ENCODE measurements around the gene EMC8.

EMC8 gene

DNA sequence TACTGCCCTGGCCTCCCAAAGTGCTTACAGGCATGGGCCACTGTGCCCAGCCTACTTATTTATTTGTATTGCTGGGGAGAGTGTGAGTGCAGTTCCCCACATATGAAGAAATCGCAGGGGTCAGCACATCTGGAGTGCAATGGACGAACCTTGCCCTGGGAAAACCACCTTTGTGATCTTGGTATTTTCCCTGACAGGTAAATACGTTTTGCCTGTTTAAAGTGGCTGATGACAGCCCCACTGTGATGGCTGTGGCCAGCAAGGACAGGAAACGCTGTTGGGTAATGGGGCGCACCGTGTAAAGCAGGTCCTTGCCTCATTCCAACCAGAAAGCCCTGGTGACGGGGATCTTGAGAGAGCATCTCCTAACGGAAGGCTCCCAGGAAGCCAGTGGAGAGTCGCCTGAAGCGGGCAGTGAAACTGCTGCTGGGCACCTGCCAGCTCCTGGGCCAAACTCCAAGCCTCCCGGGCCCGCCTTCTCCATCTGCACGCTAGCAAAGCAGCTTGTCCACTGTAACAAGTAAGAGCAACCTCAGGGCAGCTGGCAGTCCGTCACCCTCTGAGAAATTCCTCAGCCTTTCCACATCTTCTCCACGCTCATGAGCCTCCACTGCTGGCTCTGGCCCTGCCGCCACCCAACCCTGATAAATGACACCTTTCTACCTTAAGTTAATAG, 17.5 kb downstream of the EMC8 start:
- DNase-seq = no peak

DNA sequence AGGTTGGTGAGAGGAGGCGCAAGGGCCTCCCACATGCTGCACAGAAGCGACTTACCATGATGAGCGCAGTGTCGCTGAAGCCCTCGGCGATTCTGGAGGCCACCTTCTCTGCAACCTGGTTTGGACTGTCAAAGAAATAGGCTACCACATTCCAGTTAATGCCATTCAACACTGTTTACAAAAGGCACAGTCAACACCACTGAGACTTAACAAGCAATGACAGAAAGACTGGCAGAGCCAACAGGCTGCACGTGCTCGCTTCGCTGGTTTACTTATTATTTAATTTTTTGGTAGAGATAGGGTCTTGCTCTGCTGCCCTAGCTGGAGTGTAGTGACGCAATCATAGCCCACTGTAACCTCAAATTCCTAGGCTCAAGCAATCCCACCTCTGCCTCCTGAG, 18.2 kb downstream of the EMC8 start:
- no peak for DNase-seq

DNA sequence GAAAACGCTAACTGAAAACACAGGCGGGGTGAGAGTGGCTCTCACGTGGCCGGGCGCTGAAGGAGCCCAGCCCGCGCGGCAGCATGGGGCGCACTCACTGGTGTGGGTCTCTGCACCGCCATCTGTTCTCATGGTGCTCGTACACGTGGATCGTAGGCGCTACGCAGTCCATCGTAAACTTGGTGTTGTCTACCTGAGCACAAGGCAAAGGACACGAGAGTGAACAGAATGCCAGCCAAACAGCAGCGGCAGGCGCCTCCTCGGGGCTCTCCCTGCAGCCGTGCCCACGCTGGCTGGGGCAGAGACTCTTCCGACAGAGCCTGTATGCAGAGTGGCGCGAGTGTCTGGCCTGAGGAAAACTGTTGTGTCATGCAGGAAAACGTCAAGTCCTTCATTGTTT, 19.1 kb downstream of the EMC8 start:
- DNase-seq = no peak

DNA sequence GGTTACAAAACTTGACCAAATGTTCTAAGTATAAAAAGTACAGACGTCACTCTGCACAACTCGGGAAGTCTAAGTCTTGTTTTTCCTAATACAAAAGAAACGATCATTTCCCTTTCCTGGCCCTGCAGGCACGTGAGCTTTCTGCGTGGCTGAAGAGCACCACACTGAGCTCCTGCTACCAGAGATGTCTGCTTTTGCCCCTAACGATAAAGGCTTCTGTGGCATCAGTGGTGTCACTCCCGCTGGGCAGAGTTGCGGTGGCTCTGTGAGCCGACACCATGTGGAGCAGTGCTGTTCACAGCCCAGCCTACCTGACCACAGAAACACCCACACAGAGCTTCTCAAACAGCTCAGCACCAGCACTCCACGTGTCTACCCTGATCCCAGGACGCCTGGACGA, 20.5 kb downstream of the EMC8 start:
- no peak for DNase-seq

DNA sequence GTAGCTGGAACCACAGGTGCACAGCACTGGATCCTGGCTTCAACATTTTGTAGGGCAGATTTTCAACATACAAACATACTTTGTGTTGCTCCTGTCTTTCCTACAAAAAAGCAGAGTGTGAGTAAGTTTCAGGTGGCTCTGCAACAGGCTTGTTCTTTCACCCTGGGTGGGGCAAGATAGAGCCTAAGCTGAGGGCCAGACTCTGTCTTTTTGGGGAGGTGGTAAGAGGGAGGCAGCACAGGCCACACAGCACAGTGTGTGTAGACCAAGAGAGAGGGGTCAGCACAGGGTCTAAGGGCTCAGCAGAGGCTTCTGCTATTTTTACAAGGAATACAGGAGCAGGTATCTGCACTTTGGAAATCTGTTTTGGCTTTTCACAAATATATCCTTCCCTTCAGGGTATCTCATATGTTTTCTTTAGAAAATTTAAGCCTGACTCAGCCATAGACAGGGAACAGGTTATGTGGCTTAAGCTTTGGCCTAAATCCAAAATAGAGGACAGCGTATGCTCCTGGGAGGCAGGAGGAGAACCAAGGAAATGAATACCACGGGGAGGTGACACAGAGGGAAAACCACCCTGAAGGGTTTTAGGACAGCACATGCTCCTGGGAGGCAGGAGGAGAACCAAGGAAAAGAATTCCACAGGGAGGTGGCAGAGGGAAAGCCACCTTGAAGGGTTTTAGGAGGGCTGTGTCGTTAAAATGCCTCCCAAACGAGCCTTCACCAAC, 21.6 kb downstream of the EMC8 start:
- DNase-seq = peak; percentile 63

DNA sequence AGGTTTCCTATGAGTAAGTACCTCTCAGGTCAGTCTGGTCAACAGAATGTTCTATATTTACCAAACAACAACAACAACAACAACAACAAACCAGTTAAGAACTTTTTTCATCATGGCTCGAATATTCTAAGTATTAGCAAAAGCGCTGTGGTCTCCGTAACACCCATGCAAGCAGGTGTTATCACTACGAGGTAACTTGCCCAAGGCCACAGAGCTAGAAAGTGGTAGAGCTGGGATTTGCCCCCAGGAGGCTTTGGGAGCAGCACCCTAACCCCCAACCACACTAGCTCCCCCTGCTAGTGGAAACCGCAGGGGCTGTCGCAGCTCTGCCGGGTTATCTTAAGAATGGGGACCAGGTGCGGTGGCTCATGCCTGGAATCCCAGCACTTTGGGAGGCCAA, 24.5 kb downstream of the EMC8 start:
- no peak for DNase-seq

DNA sequence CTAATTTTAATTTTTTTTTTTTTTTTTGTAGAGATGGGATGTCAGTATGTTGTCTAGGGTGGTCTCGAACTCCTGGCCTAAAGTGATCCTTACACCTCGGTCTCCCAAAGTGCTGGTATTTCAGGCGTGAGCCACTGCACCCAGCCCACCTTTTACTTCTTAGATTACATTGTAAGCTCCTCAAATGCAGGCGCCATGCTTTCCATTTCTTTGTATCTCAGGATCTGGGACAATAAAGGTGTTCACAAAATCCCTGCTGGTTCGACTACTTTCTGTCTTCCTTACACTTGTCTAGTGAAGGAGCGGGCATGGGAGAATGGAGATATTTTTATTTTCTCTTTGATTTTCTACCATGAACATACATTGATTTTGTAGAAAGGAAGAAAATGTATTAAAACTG, 25.2 kb downstream of the EMC8 start:
- DNase-seq = no peak

DNA sequence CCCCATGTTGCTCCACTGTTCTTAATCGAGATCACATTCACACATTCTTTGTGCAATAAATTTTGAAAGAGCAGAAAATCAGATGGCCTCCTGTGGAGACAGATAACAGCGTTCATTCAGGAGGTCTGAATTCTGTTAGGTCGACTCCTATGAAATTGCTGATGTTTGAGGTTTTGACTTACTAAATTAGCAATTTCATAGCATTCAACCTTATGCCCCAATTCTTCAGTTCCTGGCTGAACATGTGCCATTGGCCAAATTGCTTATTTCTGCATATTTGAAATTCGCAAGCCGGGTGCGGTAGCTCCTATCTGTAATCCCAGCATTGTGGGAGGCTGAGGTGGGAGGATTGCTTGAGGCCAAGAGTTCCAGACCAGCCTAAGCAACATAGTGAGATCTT, 26.3 kb downstream of the EMC8 start:
- no peak for DNase-seq

DNA sequence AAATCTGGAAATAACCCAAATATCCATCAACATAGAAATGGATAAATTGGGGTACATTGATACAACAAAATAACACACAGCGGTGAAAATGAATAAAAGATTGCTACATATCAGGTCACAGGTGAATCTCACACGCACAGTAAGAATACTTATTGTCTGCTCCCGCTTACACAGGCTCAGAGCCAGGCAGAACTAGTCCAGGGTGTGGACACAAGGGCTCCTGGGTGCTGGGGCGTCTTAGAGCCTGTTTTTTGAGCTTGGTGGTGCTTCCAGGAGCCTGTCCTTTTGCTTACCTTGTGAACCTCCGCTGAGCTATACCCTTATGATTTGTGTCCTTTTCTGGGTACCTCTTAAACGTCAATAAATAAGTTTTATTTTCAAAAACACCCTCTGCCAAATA, 28.6 kb downstream of the EMC8 start:
- DNase-seq = no peak

DNA sequence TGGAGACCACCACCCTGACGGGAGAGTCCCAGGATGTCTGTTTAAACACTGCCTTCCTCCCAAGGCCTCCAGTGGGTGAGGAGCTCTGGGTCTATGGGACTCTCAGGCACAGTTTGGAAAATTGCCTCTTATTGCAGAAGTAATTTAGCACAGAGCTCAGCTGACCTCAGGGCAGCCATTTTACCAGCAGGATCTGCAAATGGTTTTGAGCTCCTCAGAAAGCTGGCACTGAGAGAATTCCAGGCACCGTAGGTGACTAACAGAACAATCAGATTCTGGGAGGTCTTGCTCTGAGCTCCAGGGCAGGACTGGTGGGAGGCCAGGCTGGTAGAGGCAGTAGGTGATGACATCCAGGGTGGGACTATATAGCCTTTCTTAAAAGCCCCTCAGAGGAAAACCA, 31.1 kb downstream of the EMC8 start:
- no peak for DNase-seq

DNA sequence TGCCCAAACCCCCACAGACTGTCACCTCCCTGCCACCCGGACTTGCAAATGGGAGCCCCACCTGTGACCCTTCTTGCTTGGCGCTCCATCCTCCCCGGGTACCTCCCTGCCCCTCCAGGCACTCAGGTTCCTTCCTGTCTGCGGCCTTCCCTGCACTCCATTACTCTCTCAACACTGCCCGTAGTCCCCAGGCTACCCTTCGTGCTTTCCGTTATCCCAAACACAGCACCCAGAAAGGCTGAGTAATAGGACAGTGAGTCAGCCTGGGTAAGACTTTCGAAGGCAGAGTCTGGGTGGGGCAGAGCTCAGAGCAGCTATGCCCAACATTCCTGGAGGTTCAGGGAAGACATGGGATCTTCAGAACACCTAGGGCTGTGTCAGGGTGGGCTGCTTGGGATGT, 31.8 kb downstream of the EMC8 start:
- DNase-seq = peak; percentile 95

DNA sequence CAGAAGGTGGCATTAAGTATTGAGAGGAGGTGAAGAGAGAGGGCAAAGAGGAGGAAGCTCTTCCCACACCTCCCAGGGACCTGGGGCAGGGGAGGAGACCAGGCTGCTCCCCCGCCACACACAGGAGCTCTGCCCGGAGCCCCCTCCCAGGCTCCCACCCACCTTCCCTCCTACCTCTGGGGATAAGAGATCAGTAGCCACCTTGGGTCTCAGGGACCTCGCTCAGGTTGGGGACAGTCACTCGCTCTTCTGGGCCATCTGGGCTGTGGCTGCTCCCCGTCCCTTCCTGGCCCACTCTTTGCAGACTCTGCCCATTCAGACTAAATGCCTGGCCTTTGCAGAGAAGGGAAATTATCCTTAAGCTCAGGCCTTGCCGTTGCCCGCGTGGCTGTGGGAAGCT, 33.6 kb downstream of the EMC8 start:
- no peak for DNase-seq

DNA sequence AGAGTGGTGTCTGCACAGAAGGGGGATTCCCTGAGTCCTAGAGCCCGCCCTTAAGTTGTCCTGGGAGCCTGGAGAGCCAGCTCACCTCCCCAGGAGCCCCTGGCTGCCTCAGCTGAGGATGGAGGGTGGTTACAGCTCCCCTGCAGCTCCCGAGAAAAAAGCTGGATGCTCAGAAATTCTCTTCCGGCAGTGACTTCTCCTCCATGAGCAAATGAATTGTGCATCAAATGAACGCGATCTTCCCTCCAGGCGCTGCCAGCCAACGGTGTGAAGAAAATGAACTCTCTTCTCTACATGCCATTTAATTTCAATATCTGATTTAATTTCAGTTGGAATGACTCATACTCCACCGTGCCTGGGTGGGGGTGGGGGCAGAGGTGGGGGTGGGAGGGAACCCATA, 34.1 kb downstream of the EMC8 start:
- DNase-seq = no peak

DNA sequence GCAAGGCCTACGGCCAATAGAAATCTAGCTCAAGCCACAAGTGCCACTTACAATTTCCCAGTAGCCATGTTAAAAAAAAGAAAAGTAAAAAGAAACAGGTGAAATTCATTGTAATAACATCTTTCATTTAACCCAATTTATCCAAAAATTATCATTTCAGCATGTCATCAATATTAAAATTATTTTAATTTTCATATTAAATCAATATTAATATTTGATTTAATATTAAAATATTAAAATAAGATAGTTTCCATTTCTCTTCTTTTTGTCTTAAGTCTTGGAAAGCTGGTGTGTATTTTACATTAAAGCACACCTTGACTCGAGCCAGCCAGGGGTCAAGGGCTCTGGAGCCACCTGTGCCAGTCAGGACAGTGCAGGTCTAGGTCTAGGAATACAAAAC, 35.7 kb downstream of the EMC8 start:
- no peak for DNase-seq

DNA sequence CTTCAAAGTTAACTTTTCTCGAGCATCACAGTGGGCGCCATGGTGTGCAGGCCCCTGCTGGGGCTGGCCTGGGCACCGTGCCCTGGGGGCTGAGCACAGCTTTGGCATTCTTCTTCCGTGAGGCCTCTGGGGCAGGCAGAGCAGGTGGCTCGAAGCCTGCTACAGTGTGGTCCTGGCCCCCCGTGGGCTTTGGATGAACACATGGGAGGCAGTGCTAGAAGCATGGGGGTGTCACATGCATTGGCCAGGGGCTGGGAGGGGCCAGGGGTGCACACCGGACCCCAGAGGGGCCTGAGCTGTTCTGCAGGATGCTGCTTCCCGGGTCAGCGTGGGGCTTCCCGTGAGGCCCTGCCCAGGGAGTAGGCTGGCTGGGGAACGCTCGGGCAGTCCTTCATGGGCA, 36.4 kb downstream of the EMC8 start:
- no peak for DNase-seq

DNA sequence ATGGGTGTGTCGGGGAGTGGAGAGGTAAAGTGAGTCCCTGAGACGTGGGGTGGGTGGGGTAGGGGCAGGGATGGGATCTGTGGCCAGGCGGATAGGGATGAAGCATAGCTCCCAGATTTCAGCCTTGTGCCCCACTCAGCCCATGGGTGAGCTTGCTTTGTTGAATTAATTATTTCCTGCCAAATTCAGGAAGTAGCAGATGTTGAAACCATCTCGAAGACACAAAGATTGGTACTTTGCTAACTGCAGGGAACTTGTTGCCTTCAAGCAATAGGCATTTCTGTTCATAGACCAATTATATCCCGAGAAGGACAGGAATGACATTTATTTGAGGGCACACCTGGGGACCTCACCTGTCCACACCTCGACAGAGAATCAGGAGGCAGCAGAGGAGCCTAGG, 37.5 kb downstream of the EMC8 start:
- DNase-seq = no peak

DNA sequence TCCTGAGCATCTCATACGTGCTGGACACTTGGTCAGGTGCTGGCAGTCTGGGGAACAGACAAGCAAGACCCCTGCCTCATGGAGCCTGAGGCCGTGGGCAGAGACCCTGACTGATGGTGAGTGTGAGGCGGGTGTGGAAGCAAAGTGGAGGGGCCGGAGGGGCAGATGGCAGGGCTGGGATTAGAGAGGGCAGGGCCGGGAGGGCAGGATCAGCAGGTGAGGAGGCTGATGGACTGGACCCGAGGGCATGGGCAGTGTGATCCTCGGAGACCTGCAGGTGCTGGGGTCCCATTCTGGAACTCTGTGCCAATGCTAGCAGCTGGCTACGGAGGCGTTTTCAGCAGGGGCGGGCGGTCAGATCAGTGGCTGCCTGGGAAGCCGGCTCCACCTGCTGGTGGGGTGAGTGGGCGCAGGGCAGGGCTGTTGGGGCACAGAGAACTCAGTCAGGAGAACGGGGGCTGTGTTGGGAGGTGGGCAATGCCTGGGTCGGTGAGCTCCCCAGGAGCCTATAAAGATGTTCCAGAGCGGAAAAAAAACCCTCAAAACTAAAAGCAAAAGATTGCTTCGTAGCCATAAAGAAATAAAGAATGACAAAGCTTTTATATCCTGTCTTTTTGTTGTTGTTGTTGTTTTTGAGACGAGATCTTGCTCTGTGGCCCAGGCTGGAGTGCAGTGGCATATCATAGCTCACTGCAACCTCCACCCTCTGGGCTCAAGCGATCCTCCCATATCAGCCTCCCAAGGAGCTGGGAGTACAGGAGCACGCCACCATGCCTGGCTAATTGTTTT, 39.5 kb downstream of the EMC8 start:
- DNase-seq = no peak

DNA sequence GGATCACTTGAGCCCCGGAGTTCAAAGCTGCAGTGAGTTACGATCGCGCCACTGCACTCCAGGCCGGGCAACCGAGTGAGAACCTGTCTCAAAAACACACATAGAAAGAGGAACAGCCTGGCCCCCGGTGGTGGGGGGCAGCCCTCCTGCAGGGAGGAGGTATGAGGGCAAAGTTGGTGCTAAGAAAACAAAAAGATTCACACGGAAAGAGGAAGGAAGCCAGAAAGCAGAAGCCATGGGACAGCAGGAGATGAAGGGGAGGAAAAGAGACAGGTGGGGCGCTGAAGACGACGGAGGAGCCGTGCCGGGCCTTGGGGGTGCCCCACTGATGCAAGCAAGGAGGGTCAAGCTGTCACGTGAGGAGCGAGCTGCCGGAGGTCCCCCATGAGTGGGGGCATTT, 40.2 kb downstream of the EMC8 start:
- DNase-seq = no peak

DNA sequence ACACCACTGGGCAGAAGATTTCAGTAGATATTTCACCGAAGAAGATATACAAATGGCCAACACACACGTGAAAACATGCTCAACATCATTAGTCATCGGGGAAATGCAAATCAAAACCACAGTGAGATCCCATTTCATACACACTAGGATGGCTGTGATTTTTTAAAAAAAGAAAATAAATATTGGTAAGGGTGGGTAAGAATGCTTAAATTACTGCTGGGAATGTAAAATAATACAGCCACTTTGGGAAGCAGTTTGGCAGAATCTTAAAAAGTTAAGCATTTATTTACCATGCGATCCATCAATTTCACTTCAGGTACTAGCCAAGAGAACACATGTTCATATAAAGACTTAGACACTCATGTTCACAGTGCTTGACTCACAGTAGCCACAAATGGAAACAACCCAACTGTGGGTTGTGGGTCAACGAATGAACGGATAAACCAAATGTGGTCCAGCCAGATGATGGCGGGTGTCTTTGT, 42.0 kb downstream of the EMC8 start:
- DNase-seq = peak; percentile 76

DNA sequence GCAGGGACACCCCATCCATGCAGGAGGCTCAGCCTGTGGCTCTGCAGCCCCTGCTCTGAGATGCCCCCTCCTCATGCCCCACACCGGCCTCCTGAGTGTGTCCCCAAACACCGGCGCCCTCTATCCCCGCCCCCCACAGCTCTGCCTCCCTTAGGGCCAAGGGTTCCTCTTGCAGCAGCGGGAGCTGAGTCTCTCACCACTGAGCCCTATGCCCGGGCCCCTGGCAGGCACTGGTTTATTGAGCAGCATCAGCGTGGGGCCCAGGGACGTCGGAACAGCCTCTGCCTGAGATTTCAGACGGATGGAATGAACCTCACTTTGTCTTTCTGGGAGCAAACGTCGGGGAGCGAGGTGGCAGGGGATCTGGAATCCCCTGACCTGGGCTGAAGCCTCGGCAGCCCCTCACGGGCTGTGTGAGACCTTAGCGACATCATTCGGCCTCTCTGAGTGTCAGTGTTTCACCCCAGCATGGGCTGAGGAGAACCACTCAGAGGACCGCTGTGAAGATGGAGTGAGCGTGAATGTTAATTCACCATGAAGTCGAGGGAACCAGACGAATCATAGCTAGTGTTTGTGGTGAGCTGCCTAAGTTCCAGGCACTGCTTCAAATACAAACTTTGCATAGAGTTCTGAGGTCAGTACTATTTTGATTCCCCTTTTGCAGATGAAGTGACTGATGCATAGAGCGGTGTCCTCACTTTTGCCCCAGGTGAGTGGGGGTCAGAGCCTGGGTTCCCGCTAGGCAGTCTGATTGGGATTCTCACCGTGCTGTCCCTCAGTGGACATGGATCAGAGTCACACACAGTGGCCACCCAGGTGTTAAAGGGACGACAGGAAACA, 43.2 kb downstream of the EMC8 start:
- DNase-seq = no peak

DNA sequence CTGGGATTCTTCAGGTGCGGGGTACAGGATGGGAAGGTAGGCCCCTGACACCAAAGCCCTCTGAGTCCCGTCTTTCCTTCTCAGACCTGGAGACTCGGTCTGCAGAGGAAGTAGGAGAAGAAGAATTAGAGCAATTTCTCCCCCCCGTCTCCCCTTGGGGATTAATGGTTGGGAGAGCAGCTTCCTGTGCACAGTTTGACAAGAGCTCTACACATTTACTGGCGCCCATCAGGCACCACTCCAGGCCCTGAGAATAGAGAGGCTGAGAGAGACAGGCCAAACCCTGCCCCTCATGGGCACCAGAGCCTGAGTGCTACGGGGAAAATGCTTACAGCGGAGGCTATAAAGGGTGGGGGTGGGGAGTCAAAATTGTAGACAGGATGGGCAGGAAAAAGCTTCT, 44.9 kb downstream of the EMC8 start:
- DNase-seq = peak; percentile 30

DNA sequence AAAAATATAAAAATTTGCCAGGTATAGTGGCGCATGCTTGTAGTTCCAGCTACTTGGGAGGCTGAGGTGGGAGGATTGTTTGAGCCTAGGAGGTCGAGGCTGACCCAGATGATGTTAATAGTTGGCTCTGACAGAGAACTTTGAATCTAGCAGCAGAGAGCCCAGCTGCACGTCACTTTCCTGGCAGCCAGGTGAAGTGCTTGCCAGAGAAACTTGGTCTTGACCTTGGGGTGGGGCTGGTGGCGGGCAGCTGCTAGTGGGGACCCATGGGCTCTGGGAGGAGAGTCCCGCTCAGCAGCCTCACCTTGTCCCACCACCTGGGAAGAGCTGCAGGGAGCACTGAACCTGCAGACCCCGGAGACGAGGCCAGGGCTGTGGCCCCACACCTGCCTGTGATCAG, 45.4 kb downstream of the EMC8 start:
- no peak for DNase-seq

DNA sequence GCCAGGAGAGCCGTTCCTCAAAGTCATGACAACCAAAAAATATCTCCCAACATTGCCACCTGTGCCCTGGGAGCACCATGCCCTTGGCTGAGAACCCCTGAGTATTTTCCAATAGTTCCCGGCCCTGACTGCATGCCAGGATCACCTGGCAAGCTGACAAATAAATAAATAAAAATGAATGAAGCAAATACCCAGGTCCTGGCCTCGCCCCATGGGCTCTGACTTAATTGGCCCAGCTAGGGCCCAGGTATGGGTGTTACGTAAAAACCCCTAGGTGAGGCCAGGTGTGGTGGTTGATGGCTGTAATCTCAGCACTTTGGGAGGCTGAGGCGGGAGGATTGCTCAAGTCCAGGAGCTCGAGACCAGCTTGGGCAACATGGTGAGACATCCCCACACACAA, 45.8 kb downstream of the EMC8 start:
- DNase-seq = no peak
